ENCODE measurements around the gene ATM. TPM values are rescaled to one million over a fixed set of nuclear protein-coding genes. Genes with fewer than 3 reads are reported as not detected.

Gene ATM
- total RNA-seq, 4 donors from 2014 or later: 46.3 to 445 (median 58.5) TPM

GRCh38 chr11:108213784-108214183 lies 9.1 kb upstream of the ATM start:
- no peak overlapping the region for H3K4me3 ChIP-seq
- TF ChIP-seq, protein P1, sequence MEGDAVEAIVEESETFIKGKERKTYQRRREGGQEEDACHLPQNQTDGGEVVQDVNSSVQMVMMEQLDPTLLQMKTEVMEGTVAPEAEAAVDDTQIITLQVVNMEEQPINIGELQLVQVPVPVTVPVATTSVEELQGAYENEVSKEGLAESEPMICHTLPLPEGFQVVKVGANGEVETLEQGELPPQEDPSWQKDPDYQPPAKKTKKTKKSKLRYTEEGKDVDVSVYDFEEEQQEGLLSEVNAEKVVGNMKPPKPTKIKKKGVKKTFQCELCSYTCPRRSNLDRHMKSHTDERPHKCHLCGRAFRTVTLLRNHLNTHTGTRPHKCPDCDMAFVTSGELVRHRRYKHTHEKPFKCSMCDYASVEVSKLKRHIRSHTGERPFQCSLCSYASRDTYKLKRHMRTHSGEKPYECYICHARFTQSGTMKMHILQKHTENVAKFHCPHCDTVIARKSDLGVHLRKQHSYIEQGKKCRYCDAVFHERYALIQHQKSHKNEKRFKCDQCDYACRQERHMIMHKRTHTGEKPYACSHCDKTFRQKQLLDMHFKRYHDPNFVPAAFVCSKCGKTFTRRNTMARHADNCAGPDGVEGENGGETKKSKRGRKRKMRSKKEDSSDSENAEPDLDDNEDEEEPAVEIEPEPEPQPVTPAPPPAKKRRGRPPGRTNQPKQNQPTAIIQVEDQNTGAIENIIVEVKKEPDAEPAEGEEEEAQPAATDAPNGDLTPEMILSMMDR (IDR thresholded peaks at IDR 0.05): no peak
- no peak for TF ChIP-seq POLR2A (IDR thresholded peaks at IDR 0.05)
- no peak for DNase-seq

DNA sequence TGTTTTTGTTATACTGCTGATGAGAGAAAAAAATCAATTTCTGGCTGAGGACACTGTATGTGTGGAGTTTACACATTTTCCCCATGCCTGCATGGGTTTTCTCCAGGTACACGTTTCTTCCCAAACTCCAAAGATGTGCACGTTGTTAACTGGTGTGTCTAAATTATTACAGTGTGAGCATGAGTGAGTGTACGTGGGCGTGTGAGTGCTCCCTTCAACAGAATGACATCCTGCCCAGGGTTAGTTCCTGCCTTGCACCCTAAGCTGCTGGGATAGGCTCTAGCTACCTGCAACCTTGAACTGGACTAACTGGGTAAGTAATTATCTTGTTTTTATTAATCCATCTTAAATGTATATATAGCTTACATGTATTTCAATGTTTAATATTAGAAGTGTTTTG lies 5.9 kb upstream of the ATM start:
- Histone ChIP-seq H3K4me1 (peaks cover 0 to 7% (median 0%) of the 10 kb centered on the region in 4 donors), H3K27me3 (no peaks in the 10 kb centered on the region), H3K4me3 (no peak overlapping the region), H3K9me3 (no peaks in the 10 kb centered on the region), H3K36me3 (peaks cover 0 to 6% (median 0%) of the 10 kb centered on the region in 3 donors), H3K27ac (no peak overlapping the region)
- no peak for TF ChIP-seq POLR2A (IDR thresholded peaks at IDR 0.05)
- TF ChIP-seq, protein P1 (IDR thresholded peaks at IDR 0.05): no peak
- DNase-seq: no peak

More at GRCh38 chr11:108213784-108214183, 9.1 kb upstream of the ATM start:
- no peaks in the 10 kb centered on the region for H3K9me3 ChIP-seq
- H3K27ac ChIP-seq: no peak overlapping the region
- peaks cover 0 to 16% (median 0%) of the 10 kb centered on the region in 3 donors for H3K36me3 ChIP-seq
- no peaks in the 10 kb centered on the region for H3K27me3 ChIP-seq
- no peaks in the 10 kb centered on the region for H3K4me1 ChIP-seq

- Histone ChIP-seq H3K27ac (no peak overlapping the region), H3K4me3 (no peak overlapping the region), H3K9me3 (no peaks in the 10 kb centered on the region), H3K4me1 (peaks cover 0 to 7% (median 0%) of the 10 kb centered on the region in 4 donors), H3K36me3 (peaks cover 0 to 4% (median 0%) of the 10 kb centered on the region in 3 donors), H3K27me3 (no peaks in the 10 kb centered on the region)
- TF ChIP-seq POLR2A (IDR thresholded peaks at IDR 0.05): no peak
- TF ChIP-seq, protein P1 (IDR thresholded peaks at IDR 0.05): no peak
- DNase-seq: no peak
Observed at GRCh38 chr11:108218455-108218854, 4.4 kb upstream of the ATM start.

DNA sequence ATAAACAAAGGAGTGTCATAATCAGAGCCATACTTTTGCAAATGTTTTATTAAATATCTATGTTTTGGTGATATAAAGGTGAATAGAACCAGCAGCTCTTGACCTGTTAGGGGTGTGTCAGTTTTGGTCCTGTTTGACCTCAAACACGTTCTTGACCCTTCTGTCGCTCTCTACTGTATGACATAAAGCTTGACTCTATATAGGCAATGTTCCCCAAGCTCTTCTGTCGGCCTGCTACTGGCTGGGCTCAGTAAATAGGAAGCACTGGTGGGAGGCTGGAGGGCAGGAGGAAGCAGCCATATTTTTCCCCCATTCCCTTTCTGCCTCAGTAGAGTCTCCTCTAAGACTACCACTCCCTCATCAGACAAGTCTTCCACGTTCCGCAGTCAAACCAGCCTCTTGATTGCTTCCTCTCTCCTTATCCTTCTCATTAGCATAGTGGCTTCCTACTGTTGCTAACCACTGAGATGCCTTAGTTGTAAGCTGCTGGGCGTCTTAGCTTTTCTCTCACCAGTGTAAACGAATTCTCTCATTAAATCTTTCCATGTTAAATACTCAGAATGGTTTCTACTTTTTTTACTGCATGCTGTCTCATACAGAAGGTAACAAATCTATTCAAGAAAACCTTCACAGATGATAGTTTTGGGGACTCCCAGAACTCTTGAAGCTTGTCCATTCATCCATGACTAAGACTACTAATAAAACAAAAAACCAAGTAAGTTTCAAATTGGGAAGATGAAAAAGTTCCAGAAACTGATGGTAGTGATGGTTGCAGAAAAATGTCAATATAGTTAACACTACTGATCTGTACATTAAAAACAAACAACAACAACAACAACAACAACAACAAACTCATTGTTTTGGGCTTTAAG lies 3.7 kb upstream of the ATM start:
- H3K27me3 ChIP-seq: no peaks in the 10 kb centered on the region
- no peak overlapping the region for H3K4me3 ChIP-seq
- TF ChIP-seq, protein P1 (IDR thresholded peaks at IDR 0.05): no peak
- TF ChIP-seq POLR2A (IDR thresholded peaks at IDR 0.05): no peak
- DNase-seq: no peak
- no peaks in the 10 kb centered on the region for H3K9me3 ChIP-seq
- peaks cover 0 to 12% (median 0%) of the 10 kb centered on the region in 4 donors for H3K4me1 ChIP-seq
- H3K27ac ChIP-seq: no peak overlapping the region
- H3K36me3 ChIP-seq: no peaks in the 10 kb centered on the region

DNA sequence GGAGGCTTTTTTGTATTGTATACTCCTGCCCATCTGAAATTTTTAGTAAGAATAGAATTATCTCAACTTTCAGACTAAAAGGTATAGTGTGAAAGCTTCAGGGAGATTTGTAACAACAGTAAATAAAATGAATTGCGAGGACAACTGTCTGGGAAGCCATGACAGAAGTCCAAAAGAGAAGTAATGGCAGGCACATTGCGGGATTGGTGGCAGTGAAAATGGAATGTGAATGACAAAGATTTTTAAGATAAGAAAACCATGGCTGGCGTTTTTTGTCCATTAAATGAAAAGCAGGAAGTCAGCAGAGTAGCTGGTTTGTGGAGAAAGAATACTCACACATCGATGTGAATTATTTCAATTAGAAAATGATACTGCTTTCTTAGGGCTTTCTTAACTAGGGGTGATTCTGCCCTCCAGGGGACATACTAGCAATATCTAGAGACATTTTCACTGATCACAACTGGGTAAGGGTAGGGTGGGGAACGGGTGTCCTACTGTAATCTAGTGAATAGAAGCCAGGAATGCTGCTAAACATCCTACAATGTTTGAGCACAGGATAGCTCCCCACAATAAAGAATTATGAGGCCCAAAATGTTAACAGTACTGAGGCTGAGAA lies 2.0 kb upstream of the ATM start:
- Histone ChIP-seq H3K4me1 (peaks cover 0 to 16% (median 0%) of the 10 kb centered on the region in 4 donors), H3K36me3 (no peaks in the 10 kb centered on the region)

More for the DNA sequence above, 2.0 kb upstream of the ATM start:
- H3K27ac ChIP-seq: peak overlapping the region in 2 of 4 donors; percentile 90 to 96
- TF ChIP-seq, protein P1 (IDR thresholded peaks at IDR 0.05): peak in 1 of 6 experiments; percentile 8
- no peak for TF ChIP-seq POLR2A (IDR thresholded peaks at IDR 0.05)
- H3K9me3 ChIP-seq: no peaks in the 10 kb centered on the region
- peak overlapping the region in 3 of 4 donors; percentile 66 to 92 (median 91) for H3K4me3 ChIP-seq
- no peak for DNase-seq
- H3K27me3 ChIP-seq: no peaks in the 10 kb centered on the region

Data from Peyer's patch (tissue), 4 donors.